Omental fat pad (tissue), 4 donors: ENCODE data around the gene CARD10. TPM values are rescaled to one million over a fixed set of nuclear protein-coding genes. Genes with fewer than 3 reads are reported as not detected.

Experiments
- ATAC-seq: fragments of 150-250 bp; one replicate; pipeline ENCODE4 v1.9.1; 2016; ENCODE audit warnings: mild to moderate bottlenecking, moderate library complexity; ENCODE audit not compliant: low FRiP score
- DNase-seq: peaks from one replicate; pipeline ENCODE4 v3.0.0-alpha.2; 2019; ENCODE audit warnings: low spot score
- total RNA-seq, 4 donors: library from RNA; depleted of rRNA; stranded (reverse); fragments of >200 nt; gene quantifications; one replicate each; pipeline ENCODE4 v1.1.0, GENCODE V29; 2016
- TF ChIP-seq, protein P1 (sequence below), 3 donors: fragments of 450-650 bp; IDR thresholded peaks; one replicate each; pipeline ENCODE4 v1.5.1; 2016 to 2017; ENCODE audit warnings: antibody characterized with exemption in 3 of 3, mild to moderate bottlenecking in 3 of 3, moderate library complexity in 2 of 3

The CARD10 gene
- total RNA-seq, 4 donors from 2014 or later: 2.5 to 18.8 (median 4.8) TPM

DNA sequence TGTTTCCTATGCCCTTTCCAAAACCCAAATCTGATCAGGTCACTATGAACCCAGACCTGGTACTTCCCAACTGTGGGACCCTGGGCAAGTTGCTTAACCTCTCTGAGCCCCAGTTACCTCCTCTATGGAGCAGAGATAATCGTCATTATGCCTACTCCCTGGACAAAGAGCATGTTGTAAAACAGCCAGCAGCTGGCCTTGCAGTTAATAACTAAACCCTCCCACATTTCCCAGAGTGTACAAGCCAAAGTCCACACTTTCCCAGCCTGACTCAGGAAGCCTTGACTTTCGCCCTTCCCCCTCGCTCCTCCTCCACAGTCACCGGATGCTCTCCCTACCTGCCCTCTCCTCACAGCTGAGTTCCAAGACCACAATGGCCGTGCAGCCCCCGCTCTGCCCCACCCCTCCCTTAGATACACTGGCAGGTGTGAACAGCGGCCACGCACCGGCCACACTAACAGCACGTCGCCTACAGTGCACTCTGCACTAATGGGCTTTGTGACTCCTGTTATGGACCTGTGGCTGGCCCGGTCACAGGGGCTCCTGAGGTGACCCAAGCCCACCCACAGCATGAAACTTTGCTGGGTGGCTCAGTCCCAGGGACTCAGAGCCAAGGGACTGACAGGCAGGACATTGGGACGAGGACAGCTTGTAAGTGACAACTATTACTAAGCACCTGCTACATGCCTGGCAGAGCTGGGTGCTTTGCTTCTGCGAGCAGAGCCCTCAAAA lies 17.4 kb downstream of the CARD10 start:
- ATAC-seq: peak; percentile 60
- TF ChIP-seq, protein P1, sequence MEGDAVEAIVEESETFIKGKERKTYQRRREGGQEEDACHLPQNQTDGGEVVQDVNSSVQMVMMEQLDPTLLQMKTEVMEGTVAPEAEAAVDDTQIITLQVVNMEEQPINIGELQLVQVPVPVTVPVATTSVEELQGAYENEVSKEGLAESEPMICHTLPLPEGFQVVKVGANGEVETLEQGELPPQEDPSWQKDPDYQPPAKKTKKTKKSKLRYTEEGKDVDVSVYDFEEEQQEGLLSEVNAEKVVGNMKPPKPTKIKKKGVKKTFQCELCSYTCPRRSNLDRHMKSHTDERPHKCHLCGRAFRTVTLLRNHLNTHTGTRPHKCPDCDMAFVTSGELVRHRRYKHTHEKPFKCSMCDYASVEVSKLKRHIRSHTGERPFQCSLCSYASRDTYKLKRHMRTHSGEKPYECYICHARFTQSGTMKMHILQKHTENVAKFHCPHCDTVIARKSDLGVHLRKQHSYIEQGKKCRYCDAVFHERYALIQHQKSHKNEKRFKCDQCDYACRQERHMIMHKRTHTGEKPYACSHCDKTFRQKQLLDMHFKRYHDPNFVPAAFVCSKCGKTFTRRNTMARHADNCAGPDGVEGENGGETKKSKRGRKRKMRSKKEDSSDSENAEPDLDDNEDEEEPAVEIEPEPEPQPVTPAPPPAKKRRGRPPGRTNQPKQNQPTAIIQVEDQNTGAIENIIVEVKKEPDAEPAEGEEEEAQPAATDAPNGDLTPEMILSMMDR (IDR thresholded peaks at IDR 0.05): no peak
- DNase-seq: no peak

DNA sequence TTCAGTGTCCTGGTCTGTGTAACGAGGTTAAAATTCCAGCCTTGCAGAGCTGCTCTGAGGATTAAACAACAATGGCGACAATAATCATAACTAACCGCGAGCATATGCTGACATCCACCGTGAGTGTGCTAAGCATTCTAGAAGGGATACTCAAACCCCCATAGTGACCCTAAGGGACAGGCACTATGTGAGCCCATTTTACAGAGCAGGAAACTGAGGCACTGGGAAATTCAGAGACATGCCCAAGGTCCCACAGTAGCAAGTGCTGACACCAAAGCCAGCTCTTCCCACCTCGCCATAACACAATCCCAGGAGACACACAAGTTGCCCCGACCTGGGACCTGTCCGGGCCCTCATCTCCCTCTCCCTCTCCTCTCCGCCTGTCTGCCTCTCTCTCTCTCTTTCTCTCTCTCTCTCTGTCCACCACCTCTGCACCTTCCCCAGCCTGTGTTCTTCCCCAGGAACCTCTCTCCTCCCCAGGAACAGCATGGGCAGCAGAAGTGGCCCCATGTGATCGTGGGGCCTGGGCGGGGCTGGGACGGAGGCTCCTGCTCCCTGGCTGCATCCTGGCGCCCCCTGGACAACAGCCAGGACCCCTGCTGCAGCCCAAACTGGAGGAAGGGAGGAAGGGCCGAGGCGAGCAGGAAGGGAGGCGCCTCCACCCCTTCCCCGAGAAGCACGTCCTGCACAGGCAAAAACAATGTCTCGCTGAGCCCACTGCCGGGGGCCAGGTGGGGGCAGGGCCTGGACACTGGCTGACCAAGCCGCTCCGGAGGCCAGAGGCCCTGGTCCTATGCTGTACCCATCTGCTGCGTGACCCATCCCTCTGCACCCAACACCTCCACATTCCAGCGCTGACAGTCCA lies 18.2 kb downstream of the CARD10 start:
- ATAC-seq: no peak
- no peak for DNase-seq

DNA sequence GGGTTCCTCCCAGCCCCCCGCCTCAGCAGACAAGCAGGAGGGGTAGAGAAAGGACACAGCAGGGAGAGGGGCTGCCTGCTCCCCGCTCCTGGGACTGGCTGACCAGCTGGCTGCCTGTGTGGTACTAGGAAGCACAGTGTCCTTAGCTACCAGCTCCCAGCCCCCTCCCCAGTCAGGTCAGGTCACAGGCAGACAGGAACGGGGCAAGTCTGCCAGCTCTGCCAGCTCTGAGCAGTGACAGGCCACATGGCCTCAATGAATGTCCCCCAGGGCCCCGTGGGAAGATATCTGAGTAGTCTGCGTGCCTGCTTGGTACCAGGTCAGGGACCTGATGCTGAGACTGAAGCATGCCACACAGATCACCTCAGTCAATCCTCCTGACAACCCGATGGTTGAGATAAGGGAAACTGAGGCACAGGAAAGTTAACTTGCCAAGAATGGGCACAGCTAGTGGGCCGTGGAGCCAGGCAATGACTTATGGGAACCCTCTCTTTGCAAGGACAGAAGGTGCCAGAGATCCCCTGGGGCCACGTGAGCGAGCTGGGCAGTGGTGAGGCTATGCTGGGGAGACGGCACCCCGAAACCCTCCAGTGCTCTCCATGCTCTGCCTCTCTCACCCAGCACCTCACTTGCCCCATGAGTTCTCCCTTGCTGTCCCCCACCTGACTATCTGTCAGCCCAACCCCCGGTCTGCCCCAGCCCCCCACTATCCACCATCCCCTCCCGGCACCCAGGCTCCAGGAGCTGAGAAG lies 19.2 kb downstream of the CARD10 start:
- ATAC-seq (no peak), DNase-seq (no peak)
- TF ChIP-seq, protein P1 (IDR thresholded peaks at IDR 0.05): no peak

More for the DNA sequence above, 18.2 kb downstream of the CARD10 start:
- TF ChIP-seq, protein P1 (IDR thresholded peaks at IDR 0.05): no peak

DNA sequence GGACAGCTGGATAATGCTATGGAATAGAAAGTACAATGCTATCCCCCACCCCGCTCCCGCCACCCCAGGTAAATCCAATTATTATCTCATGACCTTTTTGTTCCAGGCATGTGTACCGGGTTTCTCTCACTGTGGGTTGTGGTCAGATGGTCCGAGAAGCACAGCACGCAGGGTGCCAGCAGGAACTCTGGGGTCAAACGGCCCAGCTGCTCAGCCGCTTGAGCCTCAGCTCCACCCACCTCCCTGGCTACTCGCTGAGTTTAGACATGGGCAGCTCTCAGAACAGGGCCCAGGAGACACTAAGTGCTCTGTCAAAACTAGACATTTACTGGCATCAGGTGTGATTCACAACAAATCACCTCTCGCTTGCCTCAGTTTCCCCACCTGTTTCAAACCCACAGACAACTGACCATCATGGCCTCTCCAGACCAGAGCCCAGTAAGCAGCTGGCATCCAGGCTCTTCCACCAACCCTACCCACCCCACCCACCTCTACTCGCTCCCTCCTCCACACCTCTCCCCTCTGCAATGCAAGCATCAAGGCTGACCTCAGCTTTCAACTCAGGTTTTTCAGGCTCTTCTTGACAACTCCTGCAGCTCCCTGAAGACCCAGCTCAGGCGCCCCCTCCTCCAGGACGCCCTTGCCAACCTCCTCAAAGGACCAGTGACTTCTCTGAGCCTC lies 20.0 kb downstream of the CARD10 start:
- no peak for DNase-seq
- no peak for ATAC-seq
- TF ChIP-seq, protein P1 (IDR thresholded peaks at IDR 0.05): no peak

DNA sequence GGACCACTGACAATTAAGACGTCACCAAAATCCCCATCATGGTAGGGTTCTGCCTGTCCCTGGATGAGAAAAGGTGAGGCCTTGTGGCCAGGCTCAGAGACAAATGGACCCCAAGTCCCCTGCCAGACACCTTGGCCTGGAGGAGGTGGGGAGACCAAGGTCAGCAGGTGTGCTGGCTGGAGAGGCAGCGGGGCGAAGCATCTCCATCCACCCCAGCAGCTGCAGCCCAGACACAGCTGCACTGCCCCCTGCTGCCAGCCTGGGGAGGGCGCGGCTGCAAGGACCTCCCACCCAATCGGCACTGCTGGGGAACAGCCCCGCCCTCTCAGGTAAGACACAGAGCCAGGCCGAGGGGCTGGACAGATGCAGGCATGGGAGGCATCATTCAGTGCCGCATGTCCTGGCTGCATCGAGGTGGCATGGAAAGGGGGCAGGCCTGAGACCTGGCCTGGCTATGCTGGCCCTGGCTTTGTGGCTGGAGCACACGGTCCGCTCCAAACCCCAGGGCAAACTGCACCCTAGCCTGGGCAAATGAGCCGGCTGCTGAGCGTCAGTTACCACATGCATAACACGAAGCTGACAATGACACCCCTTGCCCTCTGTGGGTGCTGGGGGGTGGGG lies 20.8 kb downstream of the CARD10 start:
- TF ChIP-seq, protein P1 (IDR thresholded peaks at IDR 0.05): no peak
- ATAC-seq: no peak
- DNase-seq: no peak

DNA sequence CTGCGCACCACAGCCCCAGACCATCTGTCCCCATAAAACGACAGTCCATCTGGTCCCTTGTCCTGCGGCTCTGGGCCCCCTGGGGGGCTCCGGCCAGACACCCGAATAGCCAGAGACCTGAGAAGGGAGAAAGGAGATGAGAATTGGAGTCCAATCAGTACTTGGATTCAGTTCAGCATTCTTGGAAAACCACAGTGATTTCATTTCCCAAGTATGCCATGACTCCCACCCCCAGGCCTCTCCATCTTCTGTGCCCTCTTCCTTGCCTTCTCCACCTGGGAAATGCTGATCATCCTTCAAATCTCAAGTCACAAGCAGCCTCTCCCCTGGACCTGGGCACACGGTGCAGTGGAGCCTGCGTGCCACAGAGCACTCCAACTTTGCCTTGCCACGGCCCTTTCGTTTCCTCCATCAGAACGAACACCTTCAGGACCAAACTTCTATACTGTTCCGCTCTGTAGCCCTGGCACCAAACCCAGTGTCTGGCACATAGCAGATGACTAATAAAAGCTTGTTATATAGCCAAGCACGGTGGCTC lies 22.1 kb downstream of the CARD10 start:
- TF ChIP-seq, protein P1 (IDR thresholded peaks at IDR 0.05): no peak

More for the DNA sequence above, 22.1 kb downstream of the CARD10 start:
- DNase-seq (no peak), ATAC-seq (peak; percentile 37)
